IPS-20b (cell line): ENCODE results near the gene DCAF8L2.

Source experiments
- H3K27ac ChIP-seq: one replicate; pipeline ENCODE4 v1.5.1; 2013; ENCODE audit warnings: low read length
- H3K27me3 ChIP-seq: 2 replicates; pipeline ENCODE4 v1.6.1; 2013; ENCODE audit warnings: mild to moderate bottlenecking, low read length, inconsistent platforms; ENCODE audit not compliant: insufficient read depth
- H3K36me3 ChIP-seq: 2 replicates; pipeline ENCODE4 v1.6.1; 2013; ENCODE audit warnings: low read depth, mild to moderate bottlenecking, inconsistent platforms, low read length, moderate library complexity; ENCODE audit not compliant: insufficient read depth
- H3K4me1 ChIP-seq: 2 replicates; pipeline ENCODE4 v1.6.1; 2013; ENCODE audit warnings: mild to moderate bottlenecking, control low read depth, inconsistent platforms, low read length, moderate library complexity; ENCODE audit not compliant: insufficient read depth
- H3K4me3 ChIP-seq: 2 replicates; pipeline ENCODE4 v1.5.1; 2013; ENCODE audit warnings: mild to moderate bottlenecking, low read length, inconsistent platforms
- H3K9ac ChIP-seq: 2 replicates; pipeline ENCODE4 v1.6.1; 2013; ENCODE audit warnings: low read depth, mild to moderate bottlenecking, inconsistent platforms, low read length, moderate library complexity
- H3K9me3 ChIP-seq: 2 replicates; pipeline ENCODE4 v1.6.1; 2013; ENCODE audit warnings: mild to moderate bottlenecking, low read depth, low read length, inconsistent platforms; ENCODE audit not compliant: insufficient read depth

The DCAF8L2 gene

GRCh38 chrX:27600686-27601085, 10.5 kb downstream of the DCAF8L2 start:
- H3K36me3 ChIP-seq: no peaks in the 10 kb centered on the region
- no peaks in the 10 kb centered on the region for H3K4me1 ChIP-seq
- H3K9ac ChIP-seq: no peak overlapping the region
- H3K27me3 ChIP-seq: no peaks in the 10 kb centered on the region
- H3K4me3 ChIP-seq: no peak overlapping the region
- no peaks in the 10 kb centered on the region for H3K9me3 ChIP-seq
- no peak overlapping the region for H3K27ac ChIP-seq

GRCh38 chrX:27608671-27609070, 18.5 kb downstream of the DCAF8L2 start:
- no peak overlapping the region for H3K4me3 ChIP-seq
- no peaks in the 10 kb centered on the region for H3K36me3 ChIP-seq
- H3K9me3 ChIP-seq: no peaks in the 10 kb centered on the region
- no peak overlapping the region for H3K9ac ChIP-seq
- no peaks in the 10 kb centered on the region for H3K4me1 ChIP-seq
- no peaks in the 10 kb centered on the region for H3K27me3 ChIP-seq
- no peak overlapping the region for H3K27ac ChIP-seq

GRCh38 chrX:27619459-27619858, 29.3 kb downstream of the DCAF8L2 start:
- Histone ChIP-seq H3K9me3 (no peaks in the 10 kb centered on the region), H3K36me3 (no peaks in the 10 kb centered on the region), H3K27ac (no peak overlapping the region), H3K27me3 (no peaks in the 10 kb centered on the region), H3K4me1 (no peaks in the 10 kb centered on the region), H3K9ac (no peak overlapping the region), H3K4me3 (no peak overlapping the region)

GRCh38 chrX:27619975-27620374, 29.8 kb downstream of the DCAF8L2 start:
- H3K9ac ChIP-seq: no peak overlapping the region
- H3K9me3 ChIP-seq: no peaks in the 10 kb centered on the region
- H3K36me3 ChIP-seq: no peaks in the 10 kb centered on the region
- H3K4me3 ChIP-seq: no peak overlapping the region
- no peak overlapping the region for H3K27ac ChIP-seq
- H3K4me1 ChIP-seq: no peaks in the 10 kb centered on the region
- no peaks in the 10 kb centered on the region for H3K27me3 ChIP-seq

GRCh38 chrX:27622883-27623282, 32.7 kb downstream of the DCAF8L2 start:
- no peak overlapping the region for H3K4me3 ChIP-seq
- H3K9ac ChIP-seq: no peak overlapping the region
- H3K9me3 ChIP-seq: no peaks in the 10 kb centered on the region
- H3K27ac ChIP-seq: no peak overlapping the region
- H3K4me1 ChIP-seq: no peaks in the 10 kb centered on the region
- no peaks in the 10 kb centered on the region for H3K27me3 ChIP-seq
- H3K36me3 ChIP-seq: no peaks in the 10 kb centered on the region

- H3K9me3 ChIP-seq: no peaks in the 10 kb centered on the region
- no peak overlapping the region for H3K9ac ChIP-seq
- no peak overlapping the region for H3K27ac ChIP-seq
- H3K4me3 ChIP-seq: no peak overlapping the region
- H3K36me3 ChIP-seq: no peaks in the 10 kb centered on the region
- H3K4me1 ChIP-seq: no peaks in the 10 kb centered on the region
- H3K27me3 ChIP-seq: no peaks in the 10 kb centered on the region
These were observed 35.9 kb downstream of the DCAF8L2 start for GRCh38 chrX:27626066-27626465.

GRCh38 chrX:27633328-27633727, 43.2 kb downstream of the DCAF8L2 start:
- Histone ChIP-seq H3K4me1 (no peaks in the 10 kb centered on the region), H3K36me3 (no peaks in the 10 kb centered on the region), H3K27me3 (no peaks in the 10 kb centered on the region), H3K9ac (no peak overlapping the region), H3K27ac (no peak overlapping the region), H3K4me3 (no peak overlapping the region), H3K9me3 (no peaks in the 10 kb centered on the region)

GRCh38 chrX:27656581-27656980, 66.4 kb downstream of the DCAF8L2 start:
- H3K27ac ChIP-seq: no peak overlapping the region
- no peaks in the 10 kb centered on the region for H3K4me1 ChIP-seq
- no peak overlapping the region for H3K4me3 ChIP-seq
- no peaks in the 10 kb centered on the region for H3K36me3 ChIP-seq
- no peak overlapping the region for H3K9ac ChIP-seq
- no peaks in the 10 kb centered on the region for H3K9me3 ChIP-seq
- no peaks in the 10 kb centered on the region for H3K27me3 ChIP-seq

- no peaks in the 10 kb centered on the region for H3K27me3 ChIP-seq
These were observed 70.7 kb downstream of the DCAF8L2 start for GRCh38 chrX:27660878-27661277.

GRCh38 chrX:27671234-27671633, 81.1 kb downstream of the DCAF8L2 start:
- no peak overlapping the region for H3K9ac ChIP-seq
- H3K27ac ChIP-seq: no peak overlapping the region
- no peaks in the 10 kb centered on the region for H3K4me1 ChIP-seq
- no peaks in the 10 kb centered on the region for H3K36me3 ChIP-seq
- H3K9me3 ChIP-seq: no peaks in the 10 kb centered on the region
- H3K27me3 ChIP-seq: no peaks in the 10 kb centered on the region
- no peak overlapping the region for H3K4me3 ChIP-seq

More at GRCh38 chrX:27660878-27661277, 70.7 kb downstream of the DCAF8L2 start:
- H3K4me3 ChIP-seq: no peak overlapping the region
- no peaks in the 10 kb centered on the region for H3K36me3 ChIP-seq
- H3K27ac ChIP-seq: no peak overlapping the region
- H3K9ac ChIP-seq: no peak overlapping the region
- no peaks in the 10 kb centered on the region for H3K9me3 ChIP-seq
- H3K4me1 ChIP-seq: no peaks in the 10 kb centered on the region

GRCh38 chrX:27674491-27674890, 84.3 kb downstream of the DCAF8L2 start:
- Histone ChIP-seq H3K9me3 (no peaks in the 10 kb centered on the region), H3K27me3 (no peaks in the 10 kb centered on the region), H3K4me3 (no peak overlapping the region), H3K27ac (no peak overlapping the region), H3K9ac (no peak overlapping the region), H3K36me3 (no peaks in the 10 kb centered on the region), H3K4me1 (no peaks in the 10 kb centered on the region)

- Histone ChIP-seq H3K36me3 (no peaks in the 10 kb centered on the region), H3K27me3 (no peaks in the 10 kb centered on the region), H3K27ac (no peak overlapping the region), H3K9ac (no peak overlapping the region), H3K4me3 (no peak overlapping the region), H3K9me3 (no peaks in the 10 kb centered on the region), H3K4me1 (no peaks in the 10 kb centered on the region)
These were observed 85.3 kb downstream of the DCAF8L2 start for GRCh38 chrX:27675493-27675892.

GRCh38 chrX:27679281-27679680, 89.1 kb downstream of the DCAF8L2 start:
- Histone ChIP-seq H3K9ac (no peak overlapping the region), H3K36me3 (no peaks in the 10 kb centered on the region), H3K4me3 (no peak overlapping the region), H3K4me1 (no peaks in the 10 kb centered on the region), H3K27ac (no peak overlapping the region), H3K9me3 (no peaks in the 10 kb centered on the region), H3K27me3 (no peaks in the 10 kb centered on the region)
